CD4-positive, alpha-beta T cell treated with Interleukin-15 for 4 hours (primary cell): Measurements from ENCODE around the gene MEGF11.

Source experiments
- DNase-seq: peaks from one replicate; pipeline ENCODE4 v3.0.0-alpha.2; 2020; ENCODE audit warnings: low spot score

Gene MEGF11

DNA sequence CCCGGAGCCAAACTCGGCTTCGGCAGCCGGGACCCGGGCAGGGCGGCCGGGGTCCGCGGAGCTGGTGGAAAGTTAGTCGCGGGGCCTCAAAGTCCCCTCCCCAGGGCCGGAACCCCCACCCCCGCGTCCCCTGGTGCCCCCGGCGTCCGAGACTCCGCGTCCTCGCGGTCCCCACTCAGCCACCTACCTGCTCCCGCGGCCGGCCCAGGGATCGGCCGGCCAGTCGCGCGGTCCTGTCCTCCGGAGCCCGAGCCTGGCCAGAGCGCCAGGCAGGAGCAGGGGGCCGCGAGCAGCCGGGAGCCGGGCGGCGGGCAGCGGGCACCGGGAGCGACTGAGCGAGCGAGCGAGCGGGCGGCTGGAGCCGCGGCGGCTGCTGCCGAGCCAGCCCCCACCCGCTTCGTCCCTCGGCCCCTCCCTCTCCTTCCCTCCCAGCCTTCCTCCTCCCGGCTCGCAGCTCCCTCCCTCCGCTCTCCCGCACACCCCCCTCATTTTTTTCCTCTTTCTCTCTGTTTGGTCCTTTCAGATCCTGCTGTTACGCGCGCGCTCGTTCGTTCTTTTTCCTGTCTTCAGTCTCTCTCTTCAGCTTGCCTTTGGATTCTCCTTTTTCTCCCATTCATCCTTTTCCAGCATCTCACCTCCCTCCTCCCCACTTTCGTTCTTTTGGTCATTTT lies at the start of gene MEGF11:
Gene MEGF11 (minus strand): TSS at position 333 of the 671 bp plus-strand sequence. CDS start 125,347 bp downstream, outside the sequence.
- no peak for DNase-seq

DNA sequence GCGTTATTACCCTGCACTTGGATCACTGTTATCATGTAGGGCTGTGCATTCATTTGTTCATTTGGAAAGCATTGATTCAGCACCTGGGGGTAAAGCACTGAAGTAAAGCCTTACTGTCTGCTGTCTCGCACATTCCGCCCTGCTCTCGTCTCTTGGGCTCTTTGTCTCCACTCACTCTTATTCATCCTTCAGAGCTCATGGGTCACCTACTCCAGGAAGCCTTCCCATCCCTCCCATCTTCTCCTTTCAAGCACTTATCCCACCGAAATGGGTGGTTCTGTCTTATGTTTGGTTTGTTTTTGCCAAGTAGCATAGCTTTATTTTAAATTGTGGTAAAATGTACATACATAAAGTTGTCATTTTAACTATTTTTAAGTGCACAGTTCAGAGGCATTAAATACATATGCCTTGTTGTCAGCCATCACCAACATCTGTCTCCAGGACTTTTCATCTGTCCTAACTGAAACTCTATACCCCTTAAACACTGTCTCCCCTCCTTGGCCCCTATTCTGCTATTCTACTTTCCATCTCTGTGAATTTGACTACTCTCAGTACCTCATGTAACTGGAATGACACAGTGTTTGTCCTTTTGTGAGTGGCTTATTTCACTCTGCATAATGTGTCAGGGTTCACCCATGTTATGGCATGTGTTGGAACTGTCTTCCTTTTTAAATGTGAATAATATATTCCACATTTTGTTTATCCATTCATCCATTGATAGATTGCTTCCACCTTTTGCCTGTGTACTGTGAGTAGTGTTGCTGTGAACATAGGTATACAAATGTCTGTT lies 49.1 kb upstream of the MEGF11 start:
- DNase-seq, result no peak

DNA sequence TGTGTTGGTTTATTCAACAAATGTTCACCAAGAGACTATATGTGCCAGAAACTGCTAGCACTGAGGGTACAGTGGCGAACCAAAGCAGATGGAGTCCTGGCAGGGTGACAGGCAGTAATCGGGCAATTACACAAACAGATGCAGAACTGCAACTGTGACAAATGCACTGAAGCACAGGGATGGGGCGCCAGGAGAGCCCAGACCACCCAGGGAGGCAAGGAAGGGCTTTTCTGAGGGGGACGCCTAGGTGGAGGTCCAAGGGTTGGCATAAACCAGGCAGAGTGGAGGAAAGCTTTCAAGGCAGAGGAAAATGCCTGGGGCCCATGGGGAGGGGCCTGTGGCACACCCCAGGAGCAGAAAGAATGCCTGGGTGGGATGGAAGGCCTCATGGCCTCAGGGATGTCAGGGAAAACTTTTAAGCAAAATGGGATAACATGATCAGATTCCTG lies 45.3 kb upstream of the MEGF11 start:
- no peak for DNase-seq

DNA sequence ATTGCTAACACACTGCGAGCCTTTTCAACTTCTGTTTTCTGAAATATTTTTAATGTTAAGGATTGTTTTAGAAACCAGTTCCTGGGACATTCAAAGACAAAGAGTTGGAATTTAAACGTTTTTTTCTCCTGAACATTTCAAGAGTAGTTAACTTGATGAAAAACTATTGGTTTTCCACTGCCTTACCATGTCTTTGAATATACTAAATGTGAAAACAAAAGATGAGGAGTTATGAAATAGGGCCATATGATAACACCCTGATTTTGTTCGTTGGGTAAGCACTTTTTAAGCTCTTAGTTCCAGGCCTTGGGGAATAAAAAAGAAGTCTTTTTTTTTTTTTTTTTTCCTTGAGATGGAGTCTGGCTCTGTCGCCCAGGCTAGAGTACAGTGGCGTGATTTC lies 42.6 kb upstream of the MEGF11 start:
- DNase-seq, result no peak

DNA sequence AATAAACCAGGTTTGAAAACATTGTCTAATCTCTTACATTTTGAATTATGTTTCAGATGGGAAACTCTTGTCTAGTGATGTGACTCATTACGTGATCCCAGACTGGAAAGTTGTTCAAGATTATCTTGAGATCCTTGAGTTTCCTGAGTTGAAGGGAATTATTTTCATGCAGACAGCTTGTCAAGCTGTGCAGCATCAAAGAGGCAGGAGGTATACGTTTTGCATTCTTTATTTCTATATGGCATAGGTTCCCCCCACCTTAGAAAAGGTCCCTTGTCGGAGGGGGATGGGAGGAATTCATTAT lies 41.3 kb upstream of the MEGF11 start:
- no peak for DNase-seq

DNA sequence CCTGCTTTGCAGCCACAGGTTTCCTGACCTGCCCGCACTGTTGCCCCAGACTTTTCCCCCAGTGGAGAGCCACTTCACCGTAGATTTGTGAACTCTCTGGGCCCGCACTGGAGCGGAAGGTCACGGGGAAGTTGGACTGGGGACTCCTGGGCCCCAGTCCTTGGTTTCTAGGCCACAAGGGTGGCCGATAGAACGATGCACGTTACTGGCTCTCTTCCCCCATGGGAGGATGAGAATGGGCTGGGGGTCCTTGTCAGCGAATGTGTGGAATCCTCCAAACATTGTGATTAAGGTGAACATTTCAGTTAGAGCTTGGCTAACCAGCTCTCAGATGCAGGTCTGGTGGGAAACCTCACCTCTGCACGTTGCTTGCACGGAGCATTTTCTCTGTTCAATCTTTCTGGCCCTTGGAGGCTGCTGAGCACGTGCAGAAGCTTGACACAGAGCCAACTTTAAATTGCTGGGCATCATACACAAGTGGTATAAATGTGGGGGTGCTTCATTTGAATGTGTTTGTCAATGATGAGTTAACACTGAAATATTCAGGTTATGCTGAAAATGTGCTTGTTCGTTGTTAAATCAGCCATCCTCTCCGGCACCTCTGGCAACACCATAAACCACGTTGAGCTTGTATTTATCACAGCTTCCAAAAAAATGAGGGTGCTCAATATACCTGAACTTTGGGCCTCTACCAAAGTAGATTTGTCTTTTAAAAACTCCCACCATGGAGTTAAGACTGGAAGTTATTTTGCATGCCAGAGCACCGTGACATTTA lies 40.8 kb upstream of the MEGF11 start:
- peak; percentile 11 for DNase-seq

DNA sequence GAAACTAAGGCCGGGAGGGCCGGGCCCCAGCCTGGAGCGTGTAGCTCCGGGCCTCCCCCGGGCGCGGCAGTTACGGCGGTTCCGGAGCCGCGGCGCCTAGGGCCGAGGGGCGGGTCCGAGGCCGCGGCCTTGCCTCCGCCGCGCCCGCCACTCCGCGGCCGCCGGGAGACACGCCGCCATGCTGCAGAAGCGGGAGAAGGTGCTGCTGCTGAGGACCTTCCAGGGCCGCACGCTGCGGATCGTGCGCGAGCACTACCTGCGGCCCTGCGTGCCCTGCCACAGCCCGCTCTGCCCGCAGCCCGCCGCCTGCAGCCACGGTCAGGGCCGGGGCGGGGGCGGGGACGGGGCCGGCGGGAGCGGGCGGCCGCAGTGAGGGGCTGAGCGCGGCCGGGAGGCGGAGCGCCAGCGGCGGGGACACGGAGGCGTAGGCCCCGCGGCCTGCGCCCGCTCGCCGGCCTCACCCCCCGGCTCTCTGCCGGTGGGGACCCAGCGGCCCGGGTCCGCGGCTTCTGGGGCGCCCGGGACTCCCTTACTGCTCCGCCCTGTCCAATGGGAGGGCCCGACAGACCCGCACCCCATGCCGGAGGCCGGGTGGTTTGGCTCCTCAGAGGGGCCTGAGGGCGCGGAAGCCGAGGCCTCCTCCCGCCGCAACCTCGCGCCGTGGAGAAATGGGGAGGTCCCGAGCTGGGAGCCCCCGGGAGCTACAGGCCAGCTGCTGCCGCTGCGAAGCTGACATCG lies 40.0 kb upstream of the MEGF11 start, which contains the start of gene DIS3L:
Gene DIS3L (plus strand): TSS at position 150 of the 738 bp plus-strand sequence. CDS start 29 bp downstream, at position 179.
- DNase-seq, result peak; percentile 63

DNA sequence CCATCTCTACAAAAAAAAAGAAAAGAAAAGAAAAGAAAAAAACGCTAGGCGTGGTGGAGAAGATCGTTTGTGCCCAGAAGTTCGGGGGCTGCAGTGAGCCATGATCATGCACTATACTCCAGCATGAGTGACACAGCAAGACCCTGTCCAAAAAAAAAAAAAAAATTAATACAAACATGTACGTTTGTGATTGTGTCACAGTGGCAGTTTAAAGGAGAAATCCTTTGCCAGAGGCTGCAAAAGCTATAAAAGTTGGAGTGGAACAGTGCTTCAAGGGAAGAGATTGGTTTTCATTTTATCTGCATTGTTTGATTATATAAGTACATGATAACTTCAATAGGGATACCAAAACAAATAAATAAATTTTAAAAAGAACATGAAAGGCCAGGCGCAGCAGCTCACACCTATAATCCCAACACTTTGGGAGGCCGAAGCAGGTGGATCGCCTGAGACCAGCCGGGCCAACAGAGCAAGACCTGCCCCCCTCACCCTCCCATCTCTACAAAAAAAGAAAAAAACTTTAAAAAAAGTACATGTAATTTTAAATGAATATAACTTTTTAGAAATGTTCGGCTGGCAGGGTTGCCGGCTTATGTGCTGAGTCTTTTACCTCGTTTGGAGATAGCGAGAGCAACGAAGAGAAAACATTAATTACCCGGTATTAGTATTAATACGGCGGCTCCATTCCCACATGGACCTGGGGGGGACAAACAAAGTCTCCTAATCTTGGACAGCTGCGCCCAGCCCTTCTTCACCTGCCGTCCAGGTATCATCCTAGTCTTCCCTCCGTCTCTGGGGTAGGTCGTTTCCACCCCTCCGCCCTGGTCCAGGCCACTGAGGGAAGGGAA lies 39.2 kb upstream of the MEGF11 start:
- DNase-seq, result no peak

DNA sequence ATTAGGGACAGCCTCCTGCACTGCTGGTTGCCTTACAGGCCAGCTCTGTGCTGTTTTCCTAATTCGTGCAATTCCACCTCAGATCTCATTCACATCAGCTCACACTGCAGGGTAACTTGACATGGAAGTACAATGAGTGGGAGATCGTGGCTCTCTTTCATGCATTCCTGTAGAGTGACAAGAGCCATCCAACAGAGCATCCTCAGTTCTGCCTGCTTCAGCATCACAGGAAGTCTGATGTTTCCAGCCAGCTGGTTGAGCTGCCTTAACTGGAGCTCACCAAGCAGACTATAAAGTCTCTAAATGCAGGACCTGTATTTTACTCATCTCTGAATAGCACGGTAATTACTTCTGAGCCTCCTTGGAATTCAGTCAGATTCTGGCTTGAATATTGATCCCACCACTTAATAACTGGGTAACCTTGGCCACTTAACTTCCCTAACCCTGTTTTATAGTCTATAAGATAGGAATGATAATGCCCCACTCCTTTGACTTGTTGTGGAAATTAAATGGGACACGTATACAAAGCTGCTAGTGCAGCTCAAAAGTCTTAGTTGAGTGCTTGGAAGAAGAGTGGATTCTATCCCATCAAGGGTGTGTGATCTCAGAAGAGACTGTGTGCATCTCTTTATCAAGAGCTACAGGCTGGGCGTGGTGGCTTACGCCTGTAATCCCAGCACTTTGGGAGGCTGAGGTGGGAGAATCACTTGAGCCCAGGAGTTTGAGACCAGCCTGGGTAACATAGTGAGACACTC lies 38.4 kb upstream of the MEGF11 start:
- DNase-seq, result no peak

DNA sequence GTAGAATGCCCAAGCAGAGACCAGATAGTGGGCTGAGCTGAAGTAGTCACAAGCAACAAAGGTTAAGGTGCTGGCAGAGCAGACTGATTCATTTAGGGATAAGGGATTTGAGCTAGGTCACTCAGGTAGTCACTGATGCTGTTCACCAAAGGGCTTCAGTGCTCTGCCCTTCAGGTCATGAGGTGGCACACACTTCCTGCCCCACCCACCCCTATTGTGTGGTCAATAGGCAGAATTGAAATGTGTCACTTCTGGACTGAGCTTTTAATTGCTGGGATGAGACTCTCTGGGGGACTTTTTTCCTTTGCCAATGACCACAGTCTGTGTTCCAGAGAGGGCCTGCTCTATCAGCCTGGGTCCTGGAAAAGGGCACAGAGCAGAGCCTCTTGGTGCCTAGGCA lies 37.0 kb upstream of the MEGF11 start:
- no peak for DNase-seq

DNA sequence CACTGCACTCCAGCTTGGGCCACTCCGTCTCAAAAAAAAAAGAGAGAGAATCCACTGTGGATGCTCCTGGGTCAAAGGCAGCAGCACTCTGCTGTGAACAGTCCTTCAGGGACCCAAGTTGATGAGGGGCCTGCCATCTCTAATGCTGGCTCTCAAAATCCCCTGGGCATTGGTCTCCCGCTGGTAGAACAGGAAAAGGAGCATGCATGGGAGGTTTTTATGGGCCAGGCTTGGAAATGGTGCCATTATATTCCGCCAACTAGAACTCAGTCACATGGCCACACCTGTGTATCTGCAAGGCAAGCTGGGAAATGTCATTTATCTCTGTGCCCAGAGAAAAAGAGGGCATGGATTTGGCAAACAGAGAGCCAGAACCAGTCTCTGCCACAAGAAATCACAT lies 36.5 kb upstream of the MEGF11 start:
- DNase-seq, result no peak

DNA sequence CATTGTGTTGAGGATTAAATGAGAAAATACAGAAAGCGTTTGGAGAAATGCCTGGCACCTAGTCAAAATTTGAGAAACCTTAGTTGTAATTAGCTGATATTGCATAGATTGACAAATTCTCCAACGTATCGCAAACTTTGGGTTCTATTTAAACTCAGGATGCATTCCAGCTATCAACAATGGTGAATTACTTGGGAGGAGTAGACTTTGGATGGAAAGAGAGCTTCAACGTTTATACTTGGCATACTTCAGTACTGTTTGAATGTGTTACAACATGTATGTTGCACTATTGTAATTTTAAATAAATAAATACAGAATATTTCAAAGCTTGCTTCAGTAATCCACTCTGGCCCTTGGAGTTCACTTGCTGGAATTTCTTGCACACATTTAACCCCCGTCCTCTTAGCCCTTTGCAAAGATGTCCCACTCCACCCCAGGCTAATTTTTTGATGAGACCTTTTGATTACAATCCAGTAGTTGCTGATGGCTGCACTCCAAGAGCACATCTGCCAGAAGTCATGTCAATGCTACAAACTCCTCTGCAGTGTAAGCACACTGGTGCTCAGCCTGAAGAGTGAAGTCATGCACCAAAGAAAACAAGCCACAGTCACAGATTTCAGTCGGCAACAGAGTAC lies 35.1 kb upstream of the MEGF11 start:
- DNase-seq, result no peak

DNA sequence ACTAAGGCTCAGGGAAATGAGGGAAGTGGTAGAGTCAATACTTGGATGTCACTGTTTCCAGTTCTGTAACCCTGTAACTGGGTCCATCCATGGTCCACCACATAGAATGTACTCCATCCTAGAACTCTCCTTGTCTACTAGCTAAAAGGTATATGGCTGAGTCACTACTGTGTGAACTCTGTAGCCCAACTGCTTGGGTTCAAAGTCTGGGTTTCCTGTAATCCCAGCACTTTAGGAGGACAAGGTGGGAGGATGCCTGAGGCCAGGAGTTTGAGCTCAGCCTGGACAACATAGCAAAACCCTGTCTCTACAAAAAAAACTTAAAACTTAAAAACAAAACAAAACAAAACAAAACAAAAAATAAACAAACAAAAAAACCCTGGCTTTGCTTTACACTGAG lies 34.5 kb upstream of the MEGF11 start:
- no peak for DNase-seq

DNA sequence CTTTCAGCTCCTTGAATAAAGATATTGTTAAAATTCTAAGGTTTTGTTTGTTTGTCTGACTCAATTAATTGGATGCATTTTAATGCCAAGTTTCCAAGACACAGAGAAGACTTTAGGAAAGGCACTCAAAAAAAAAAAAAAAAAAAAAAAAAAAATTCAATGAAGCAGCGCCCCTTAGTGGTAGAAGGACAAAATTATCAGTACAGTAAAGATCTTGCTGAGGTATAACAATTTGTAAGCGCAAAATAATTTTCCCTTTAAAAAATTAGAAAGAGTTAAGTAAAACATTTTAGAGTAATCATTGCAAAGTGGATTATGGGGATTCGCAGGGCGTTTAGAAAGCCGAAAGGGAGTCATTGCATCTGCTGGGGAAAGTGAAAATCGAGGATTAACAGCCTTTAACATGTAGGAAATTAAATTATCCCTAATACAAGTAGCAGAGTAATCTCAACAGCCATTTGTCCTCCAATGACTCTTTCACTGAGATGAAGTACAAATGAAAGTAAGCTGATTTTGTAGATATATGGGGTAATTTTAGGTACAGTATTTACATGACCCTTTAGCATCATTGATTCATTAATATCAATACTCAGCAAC lies 34.0 kb upstream of the MEGF11 start:
- DNase-seq, result peak; percentile 12

DNA sequence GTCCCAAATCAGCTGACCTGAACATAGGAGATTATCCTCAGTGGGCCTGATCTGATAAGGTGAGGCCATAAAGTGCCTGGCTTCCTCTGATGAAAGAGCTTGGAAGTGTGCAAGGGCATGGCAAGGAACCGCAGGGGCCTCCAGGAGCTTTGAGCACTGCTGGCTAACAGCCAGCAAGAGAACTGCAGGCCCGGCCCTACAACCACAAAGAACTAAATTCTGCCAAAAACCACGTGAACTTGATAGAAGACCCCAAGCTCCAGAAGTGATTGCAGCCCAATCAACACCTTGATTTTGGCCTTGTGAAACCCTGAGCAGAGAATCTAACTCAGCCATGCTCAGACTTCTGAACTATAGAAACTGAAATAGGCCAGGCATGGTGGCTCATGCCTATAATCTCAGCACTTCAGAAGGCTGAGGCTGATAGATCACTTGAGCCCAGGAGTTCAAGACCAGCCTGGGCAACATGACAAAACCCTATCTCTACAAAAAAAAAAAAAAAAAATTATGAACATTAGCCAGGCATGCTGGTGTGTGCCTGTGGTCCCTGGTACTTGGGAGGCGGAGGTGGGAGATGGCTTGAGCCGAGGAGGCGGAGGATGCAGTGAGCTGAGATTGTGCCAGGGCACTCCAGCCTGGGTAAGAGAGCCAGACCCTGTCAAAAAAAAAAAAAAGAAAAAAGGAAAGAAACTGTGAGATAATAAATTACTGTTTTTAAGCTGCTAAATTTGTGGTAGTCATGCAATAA lies 32.2 kb upstream of the MEGF11 start:
- DNase-seq, result no peak

DNA sequence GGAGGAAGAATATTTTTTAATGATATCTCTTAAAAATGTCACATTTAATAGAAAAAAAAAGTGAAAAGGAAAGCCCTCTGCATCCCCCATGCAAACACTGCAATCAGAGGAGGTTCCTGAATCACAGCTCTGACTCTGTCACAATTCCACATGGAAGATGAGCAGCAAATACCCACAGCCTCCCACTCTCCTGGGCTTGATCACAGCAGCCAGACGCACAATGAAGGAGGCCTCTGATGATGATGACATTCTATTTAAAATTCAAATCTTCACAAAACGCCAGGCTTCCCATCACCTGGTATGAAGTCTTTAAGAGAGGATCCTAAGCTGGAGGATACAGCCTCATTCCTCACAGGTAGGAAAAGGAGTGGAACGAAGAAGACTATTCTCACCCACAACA lies 30.7 kb upstream of the MEGF11 start:
- no peak for DNase-seq

DNA sequence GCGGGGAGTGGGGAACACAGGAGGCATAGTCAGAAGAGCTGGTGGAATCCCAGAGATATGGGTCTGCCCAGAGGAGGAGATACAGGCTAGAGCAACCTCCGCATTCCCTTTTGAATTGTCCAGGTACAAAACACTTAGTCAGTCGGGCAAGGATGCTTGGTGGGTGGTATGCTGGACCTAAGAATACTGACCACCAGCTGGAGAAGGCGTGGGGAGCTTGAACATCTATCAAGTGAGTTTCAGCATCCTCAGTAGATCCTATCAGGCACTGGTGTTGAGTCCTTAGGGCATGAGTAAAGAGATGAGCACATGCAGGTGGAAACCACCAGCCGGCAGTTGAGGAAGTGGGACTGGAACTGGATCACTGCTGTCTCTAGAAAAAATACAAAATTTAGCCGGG lies 25.1 kb upstream of the MEGF11 start:
- DNase-seq, result no peak

DNA sequence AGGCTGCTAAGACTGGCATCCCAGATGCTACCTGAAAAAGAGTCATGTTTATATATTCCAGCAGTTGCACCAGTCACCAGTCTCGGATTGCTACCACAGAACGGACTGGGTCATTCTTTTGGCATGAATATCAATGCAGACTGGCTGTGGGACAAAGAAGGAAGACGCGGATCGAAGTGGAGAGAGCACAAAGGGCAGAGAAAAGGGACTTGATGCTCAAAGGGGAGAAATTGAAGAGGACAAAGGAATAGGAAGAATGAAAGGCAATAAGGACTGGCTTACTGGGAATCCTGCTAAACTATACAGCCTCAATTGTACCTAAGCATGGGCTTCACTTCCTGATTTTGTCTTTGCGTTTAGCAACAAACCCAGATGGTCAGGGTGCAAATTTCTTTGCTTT lies 24.5 kb upstream of the MEGF11 start:
- no peak for DNase-seq

DNA sequence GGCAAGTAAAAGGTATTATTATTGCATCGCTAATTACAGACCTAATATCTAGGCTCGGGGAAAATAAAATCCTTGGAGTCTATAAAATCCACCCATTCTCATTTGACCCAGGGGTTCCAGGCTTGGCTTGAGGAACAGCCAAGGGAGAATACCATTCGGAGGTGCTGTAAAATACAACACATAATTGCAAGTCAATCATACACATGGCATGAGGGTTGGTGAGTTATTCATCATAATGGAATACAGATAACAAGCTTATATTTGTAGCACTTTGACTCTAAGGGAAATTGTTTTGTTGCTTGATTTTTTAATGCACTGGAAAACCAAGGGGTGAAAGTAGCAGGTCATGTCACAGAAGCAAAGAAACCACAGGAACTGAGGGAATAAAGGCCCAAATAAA lies 23.0 kb upstream of the MEGF11 start:
- no peak for DNase-seq
